ENCODE data around the gene SH2D6.

DNA sequence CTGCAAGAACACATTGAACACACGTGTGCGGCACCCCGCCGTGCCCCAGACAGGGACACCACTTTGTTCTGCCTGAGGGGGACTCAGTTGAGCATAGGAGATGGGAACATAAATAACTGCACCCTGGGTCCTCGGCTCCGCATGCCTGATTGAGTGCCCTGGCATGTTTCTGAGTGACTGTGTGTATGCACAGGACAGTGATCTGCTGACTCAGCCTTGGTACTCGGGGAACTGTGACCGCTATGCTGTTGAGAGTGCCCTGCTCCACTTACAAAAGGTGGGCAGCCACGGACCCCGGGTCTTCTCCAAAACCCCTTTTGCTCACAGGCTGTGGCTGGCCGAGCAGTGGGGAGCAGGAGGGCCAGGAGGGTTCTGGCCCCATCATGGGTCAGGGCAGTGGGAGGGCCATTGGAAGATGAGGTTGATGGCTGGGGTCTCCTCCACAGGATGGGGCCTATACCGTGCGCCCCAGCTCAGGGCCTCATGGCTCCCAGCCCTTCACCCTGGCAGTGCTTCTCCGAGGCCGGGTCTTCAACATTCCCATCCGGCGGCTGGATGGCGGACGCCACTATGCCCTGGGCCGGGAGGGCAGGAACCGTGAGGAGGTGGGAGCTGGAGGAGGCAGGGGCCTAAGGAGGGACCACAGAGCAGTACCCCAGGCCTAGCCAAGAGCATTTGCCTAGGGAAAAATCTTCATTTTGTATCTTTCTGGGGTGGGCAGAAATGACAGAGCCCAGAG, 16.9 kb downstream of the SH2D6 start:
- TF ChIP-seq CTCF (IDR thresholded peaks at IDR 0.05; ENCODE audit: poor library complexity) (no peak), EZH2phosphoT487 (IDR thresholded peaks at IDR 0.05; ENCODE audit: low read depth, severe bottlenecking, unreplicated experiment) (no peak), EZH2 (IDR thresholded peaks at IDR 0.05; ENCODE audit: borderline replicate concordance) (no peak)
